Natural killer cell (primary cell): ENCODE measurements around the gene NACA2. TPM values are rescaled to one million over a fixed set of nuclear protein-coding genes. Genes with fewer than 3 reads are reported as not detected.

Experiments
- ATAC-seq, 3 donors: fragments of 150-1000 bp in 2 of 3; fragments of 200-7000 bp in 1 of 3; cut with Tn5 transposase; 1 replicate in 1 of 3; 2 replicates in 2 of 3; pipeline ENCODE4 v1.10.0; 2021; ENCODE audit warnings: mild to moderate bottlenecking in 2 of 3, moderate library complexity in 2 of 3
- DNase-seq, 2 donors: peaks; one replicate each; pipeline versions ENCODE4 v3.0.0 to v3.0.0-alpha.2; 2013 to 2021; ENCODE audit warnings: mixed read lengths in 1 of 2
- H3K27ac ChIP-seq: one replicate; pipeline ENCODE4 v1.5.1; 2013; ENCODE audit warnings: mild to moderate bottlenecking, low read length
- H3K27me3 ChIP-seq: one replicate; pipeline ENCODE4 v1.6.1; 2013; ENCODE audit warnings: low read length; ENCODE audit not compliant: control insufficient read depth, insufficient read depth
- H3K36me3 ChIP-seq: one replicate; pipeline ENCODE4 v1.6.1; 2013; ENCODE audit warnings: low read length; ENCODE audit not compliant: control insufficient read depth, insufficient read depth
- H3K4me1 ChIP-seq: one replicate; pipeline ENCODE4 v1.6.1; 2013; ENCODE audit warnings: low read length; ENCODE audit not compliant: control insufficient read depth, insufficient read depth
- H3K4me3 ChIP-seq: one replicate; pipeline ENCODE4 v1.5.1; 2013; ENCODE audit warnings: low read length
- H3K9me3 ChIP-seq: one replicate; pipeline ENCODE4 v1.6.1; 2013; ENCODE audit warnings: low read length; ENCODE audit not compliant: control insufficient read depth, insufficient read depth
- H3K27ac Mint-ChIP-seq, 2 donors: one replicate each; pipeline ENCODE4 v1.8.0; 2022; ENCODE audit warnings: mild to moderate bottlenecking in 2 of 2, mixed read lengths in 2 of 2, moderate library complexity in 1 of 2
- H3K27me3 Mint-ChIP-seq, 2 donors: one replicate each; pipeline ENCODE4 v1.8.0; 2022; ENCODE audit warnings: low read depth in 2 of 2, mixed read lengths in 2 of 2
- H3K36me3 Mint-ChIP-seq: one replicate; pipeline ENCODE4 v1.8.0; 2022; ENCODE audit warnings: mixed read lengths
- H3K4me1 Mint-ChIP-seq, 2 donors: one replicate each; pipeline ENCODE4 v1.8.0; 2022; ENCODE audit warnings: mixed read lengths in 2 of 2
- H3K4me3 Mint-ChIP-seq: one replicate; pipeline ENCODE4 v1.8.0; 2022; ENCODE audit warnings: mild to moderate bottlenecking, moderate library complexity, mixed read lengths
- H3K9me3 Mint-ChIP-seq, 2 donors: one replicate each; pipeline ENCODE4 v1.8.0; 2022; ENCODE audit warnings: mixed read lengths in 2 of 2
- CTCF ChIP-seq: fragments of 200-600 bp; IDR thresholded peaks from one replicate; pipeline ENCODE4 v1.8.0; 2022; ENCODE audit warnings: antibody characterized with exemption
- WGBS: methylation state at CpG from one replicate; pipeline ENCODE4 v1.1.7; 2013; ENCODE audit warnings: missing lambda C conversion rate; ENCODE audit not compliant: insufficient coverage; 5-methylcytosine and 5-hydroxymethylcytosine counted together
- intact Hi-C: fragments of 100-400 bp; cut with micrococcal nuclease; formaldehyde crosslinking; loops from one replicate; pipeline ENCODE4 v1.14.2; 2022
- total RNA-seq, 4 donors: library from RNA; stranded (reverse); fragments of 120-200 nt in 1 of 4; gene quantifications; one replicate each; pipeline versions ENCODE4 v1.2.3 to v1.2.4, GENCODE V29; 2013 to 2022

Gene NACA2
- total RNA-seq, 3 donors from 2014 or later (not counting 1 experiment from before 2014, with no cell fraction given): not detected

GRCh38 chr17:61598014-61598413, 7.0 kb upstream of the NACA2 start:
- H3K4me1 Mint-ChIP-seq: no peaks in the 10 kb centered on the region

GRCh38 chr17:61597607-61598006, 6.6 kb upstream of the NACA2 start:
- H3K4me1 ChIP-seq: no peaks in the 10 kb centered on the region
- intact Hi-C loops: no loop called here
- H3K4me3 ChIP-seq: no peak overlapping the region
- Mint-ChIP-seq H3K4me1 (no peaks in the 10 kb centered on the region), H3K27me3 (peaks cover 4 to 7% of the 10 kb centered on the region in 2 donors), H3K9me3 (no peaks in the 10 kb centered on the region), H3K27ac (no peak overlapping the region), H3K36me3 (no peaks in the 10 kb centered on the region), H3K4me3 (no peak overlapping the region)
- WGBS: 96% methylated on average over 3 of the region's 3 CpGs
- DNase-seq (no peak), ATAC-seq (no peak)
- H3K9me3 ChIP-seq: no peaks in the 10 kb centered on the region
- no peak for TF ChIP-seq CTCF
- H3K27me3 ChIP-seq: peaks cover 5% of the 10 kb centered on the region
- H3K36me3 ChIP-seq: no peaks in the 10 kb centered on the region
- H3K27ac ChIP-seq: no peak overlapping the region

More at GRCh38 chr17:61598014-61598413, 7.0 kb upstream of the NACA2 start:
- H3K27ac Mint-ChIP-seq: no peak overlapping the region
- no peaks in the 10 kb centered on the region for H3K4me1 ChIP-seq
- no peak overlapping the region for H3K4me3 Mint-ChIP-seq
- no peak overlapping the region for H3K4me3 ChIP-seq
- H3K36me3 Mint-ChIP-seq: no peaks in the 10 kb centered on the region
- peaks cover 3 to 7% of the 10 kb centered on the region in 2 donors for H3K27me3 Mint-ChIP-seq
- no peak for TF ChIP-seq CTCF
- intact Hi-C loops: no loop called here
- no peaks in the 10 kb centered on the region for H3K9me3 Mint-ChIP-seq
- DNase-seq (no peak), ATAC-seq (no peak)
- no peaks in the 10 kb centered on the region for H3K36me3 ChIP-seq
- H3K9me3 ChIP-seq: no peaks in the 10 kb centered on the region
- no CpG with 5 or more reads among the region's 2 CpGs for WGBS
- no peak overlapping the region for H3K27ac ChIP-seq
- H3K27me3 ChIP-seq: peaks cover 5% of the 10 kb centered on the region

GRCh38 chr17:61595418-61596186, 4.6 kb upstream of the NACA2 start:
- H3K4me1 Mint-ChIP-seq: no peaks in the 10 kb centered on the region
- intact Hi-C loops: no loop called here
- H3K4me3 ChIP-seq: no peak overlapping the region
- no peak overlapping the region for H3K27ac ChIP-seq
- no peaks in the 10 kb centered on the region for H3K36me3 ChIP-seq
- no peak overlapping the region for H3K4me3 Mint-ChIP-seq
- H3K9me3 ChIP-seq: no peaks in the 10 kb centered on the region
- no peak for DNase-seq
- no peak for TF ChIP-seq CTCF
- H3K9me3 Mint-ChIP-seq: no peaks in the 10 kb centered on the region
- no peaks in the 10 kb centered on the region for H3K36me3 Mint-ChIP-seq
- H3K27me3 Mint-ChIP-seq: peaks cover 4 to 7% of the 10 kb centered on the region in 2 donors
- 59% methylated on average over 7 of the region's 7 CpGs for WGBS
- H3K27ac Mint-ChIP-seq: no peak overlapping the region
- peaks cover 5% of the 10 kb centered on the region for H3K27me3 ChIP-seq
- no peaks in the 10 kb centered on the region for H3K4me1 ChIP-seq
- no peak for ATAC-seq
